Suprapubic skin (tissue), 4 donors: ENCODE data around the gene C14orf180. TPM values are rescaled to one million over a fixed set of nuclear protein-coding genes. Genes with fewer than 3 reads are reported as not detected.
A peak's percentile ranks its signal among the peaks of the same experiment; 100 is the strongest.
"Not testable (repeated sequence)": the region's sequence is repeated elsewhere in the genome, so short reads cannot be mapped to it uniquely, and the experiment has no call there.

Source experiments
- DNase-seq, 2 donors: peaks; one replicate each; pipeline ENCODE4 v3.0.0-alpha.2; 2019; ENCODE audit warnings: low spot score in 2 of 2
- H3K27ac ChIP-seq: fragments of 200-600 bp; sonication (generic); one replicate; pipeline ENCODE4 v1.5.1; 2019
- H3K27me3 ChIP-seq: fragments of 200-600 bp; sonication (generic); one replicate; pipeline ENCODE4 v1.5.1; 2019
- H3K36me3 ChIP-seq: fragments of 200-600 bp; sonication (generic); one replicate; pipeline ENCODE4 v1.5.1; 2019
- H3K4me1 ChIP-seq: fragments of 200-600 bp; sonication (generic); one replicate; pipeline ENCODE4 v1.5.1; 2019
- H3K4me3 ChIP-seq: fragments of 200-600 bp; sonication (generic); one replicate; pipeline ENCODE4 v1.5.1; 2019; ENCODE audit warnings: mild to moderate bottlenecking
- H3K9me3 ChIP-seq: fragments of 200-600 bp; sonication (generic); one replicate; pipeline ENCODE4 v1.5.1; 2019
- CTCF ChIP-seq, 2 donors: fragments of 200-600 bp in 1 of 2; fragments of 450-650 bp in 1 of 2; sonication (generic) in 1 of 2; IDR thresholded peaks; one replicate each; pipeline ENCODE4 v1.5.1; 2016 to 2019; ENCODE audit warnings: antibody characterized with exemption in 2 of 2, mild to moderate bottlenecking in 1 of 2, moderate library complexity in 1 of 2
- EP300 ChIP-seq: sonication (generic); formaldehyde crosslinking; IDR thresholded peaks from one replicate; pipeline ENCODE4 v1.6.1; 2017; ENCODE audit warnings: antibody characterized with exemption
- POLR2A ChIP-seq, 2 donors: fragments of 450-650 bp; IDR thresholded peaks; one replicate each; pipeline ENCODE4 v1.6.1; 2017; ENCODE audit warnings: antibody characterized with exemption in 2 of 2, mild to moderate bottlenecking in 2 of 2, moderate library complexity in 2 of 2
- POLR2AphosphoS5 ChIP-seq, 3 donors: sonication (generic); formaldehyde crosslinking; IDR thresholded peaks; one replicate each; pipeline ENCODE4 v1.6.1; 2017; ENCODE audit warnings: antibody characterized with exemption in 3 of 3
- WGBS: methylation state at CpG from one replicate; pipeline ENCODE4 v1.1.5; 2018; 5-methylcytosine and 5-hydroxymethylcytosine counted together
- total RNA-seq, 4 donors: library from RNA; depleted of rRNA; stranded (reverse); fragments of >200 nt; gene quantifications; one replicate each; pipeline ENCODE4 v1.1.0, GENCODE V29; 2016

C14orf180 gene
- total RNA-seq, 4 donors from 2014 or later: 0.30 to 3.9 TPM; not detected in 2

DNA sequence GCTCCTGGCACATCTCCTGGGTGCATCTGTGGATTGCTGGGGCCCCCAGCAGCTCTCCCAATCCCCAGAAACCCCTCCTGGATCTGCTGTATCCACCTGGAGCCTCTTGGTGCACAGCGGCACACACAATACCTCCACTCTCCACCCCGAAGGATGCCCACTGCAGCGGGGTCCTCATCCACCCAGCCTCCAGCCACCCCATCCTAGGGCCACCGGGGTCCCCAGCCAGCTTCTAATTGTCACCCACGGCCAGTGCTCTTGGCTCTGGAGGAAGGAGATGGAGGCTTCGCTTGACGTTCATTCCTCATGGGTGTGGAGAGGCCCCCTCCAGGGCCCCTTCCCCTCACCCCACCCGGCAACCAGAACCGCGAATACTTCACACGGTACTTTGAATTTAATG, 56.6 kb downstream of the C14orf180 start:
- DNase-seq: peak in 1 of 2 donors; percentile 52
- H3K36me3 ChIP-seq: no peaks in the 10 kb centered on the region
- no peak overlapping the region for H3K27ac ChIP-seq
- no peak overlapping the region for H3K4me3 ChIP-seq
- no peaks in the 10 kb centered on the region for H3K9me3 ChIP-seq
- peaks cover 75% of the 10 kb centered on the region for H3K27me3 ChIP-seq
- peaks cover 5% of the 10 kb centered on the region for H3K4me1 ChIP-seq
- TF ChIP-seq CTCF (IDR thresholded peaks at IDR 0.05) (no peak), POLR2A (IDR thresholded peaks at IDR 0.05) (no peak), POLR2AphosphoS5 (IDR thresholded peaks at IDR 0.05) (no peak), EP300 (no peak)
- 70% methylated on average over 10 of the region's 11 CpGs for WGBS

- DNase-seq, H3K9me3 ChIP-seq, H3K4me3 ChIP-seq, H3K4me1 ChIP-seq, H3K27ac ChIP-seq, H3K36me3 ChIP-seq: not testable (repeated sequence)
- peaks cover 68% of the 10 kb centered on the region for H3K27me3 ChIP-seq
- WGBS: 64% methylated on average over 13 of the region's 39 CpGs
Observed at GRCh38 chr14:104636846-104637545, 57.4 kb downstream of the C14orf180 start.

DNA sequence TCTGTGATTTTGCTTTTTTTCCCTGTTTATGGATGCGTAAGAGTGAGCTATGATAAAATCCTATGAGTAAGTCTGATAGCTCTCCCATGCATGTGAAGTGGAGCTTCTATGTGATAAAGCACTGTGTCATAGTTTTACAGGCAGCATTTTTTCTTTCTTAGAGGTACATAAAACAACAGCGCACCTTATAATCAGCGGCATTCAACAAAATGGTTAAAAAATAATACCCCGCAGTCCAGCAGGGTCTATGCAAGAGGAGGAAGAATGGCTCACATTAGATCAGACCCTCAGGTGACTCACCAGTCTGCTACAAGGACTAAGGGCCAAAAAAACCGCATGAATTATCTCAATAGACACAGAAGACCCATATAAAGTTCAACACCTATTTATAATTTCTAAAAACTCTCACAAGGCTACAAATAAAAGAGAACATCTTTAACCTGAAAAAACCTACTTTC, 58.0 kb downstream of the C14orf180 start:
- Histone ChIP-seq H3K36me3 (no peaks in the 10 kb centered on the region), H3K4me3 (no peak overlapping the region), H3K9me3 (no peaks in the 10 kb centered on the region), H3K4me1 (peaks cover 5% of the 10 kb centered on the region), H3K27ac (no peak overlapping the region), H3K27me3 (peaks cover 66% of the 10 kb centered on the region)
- TF ChIP-seq EP300: no peak
- no peak for TF ChIP-seq POLR2A (IDR thresholded peaks at IDR 0.05)
- no peak for TF ChIP-seq CTCF (IDR thresholded peaks at IDR 0.05)
- no peak for TF ChIP-seq POLR2AphosphoS5 (IDR thresholded peaks at IDR 0.05)
- WGBS: 74% methylated on average over 5 of the region's 5 CpGs
- no peak for DNase-seq

- no peak for TF ChIP-seq EP300
- no peak for TF ChIP-seq POLR2A (IDR thresholded peaks at IDR 0.05)
- TF ChIP-seq POLR2AphosphoS5 (IDR thresholded peaks at IDR 0.05): no peak
- TF ChIP-seq CTCF (IDR thresholded peaks at IDR 0.05): no peak
- Histone ChIP-seq H3K36me3 (no peaks in the 10 kb centered on the region), H3K4me1 (peaks cover 5% of the 10 kb centered on the region), H3K9me3 (no peaks in the 10 kb centered on the region), H3K27ac (no peak overlapping the region), H3K4me3 (no peak overlapping the region), H3K27me3 (peaks cover 60% of the 10 kb centered on the region)
- WGBS: 46% methylated on average over 12 of the region's 12 CpGs
- no peak for DNase-seq
Observed at GRCh38 chr14:104638190-104638589, 58.6 kb downstream of the C14orf180 start.

- peaks cover 5% of the 10 kb centered on the region for H3K4me1 ChIP-seq
- no peak overlapping the region for H3K4me3 ChIP-seq
- no peaks in the 10 kb centered on the region for H3K9me3 ChIP-seq
- no peak for DNase-seq
- WGBS: 72% methylated on average over 6 of the region's 13 CpGs
- no peaks in the 10 kb centered on the region for H3K36me3 ChIP-seq
- H3K27ac ChIP-seq: no peak overlapping the region
- H3K27me3 ChIP-seq: peaks cover 57% of the 10 kb centered on the region
- TF ChIP-seq POLR2A (IDR thresholded peaks at IDR 0.05): no peak
- TF ChIP-seq EP300: no peak
- no peak for TF ChIP-seq CTCF (IDR thresholded peaks at IDR 0.05)
- no peak for TF ChIP-seq POLR2AphosphoS5 (IDR thresholded peaks at IDR 0.05)
Observed at GRCh38 chr14:104638927-104639450, 59.4 kb downstream of the C14orf180 start.
